GM20431 (cell line): ENCODE results near the gene SHANK3.

Experiments
- in situ Hi-C: fragments of 300-500 bp; cut with MseI, MboI; formaldehyde crosslinking; loops from one replicate; pipeline ENCODE4 v1.15.0; 2020; ENCODE audit warnings: low sequenced_read_pairs; ENCODE audit not compliant: unreplicated experiment

The SHANK3 gene

DNA sequence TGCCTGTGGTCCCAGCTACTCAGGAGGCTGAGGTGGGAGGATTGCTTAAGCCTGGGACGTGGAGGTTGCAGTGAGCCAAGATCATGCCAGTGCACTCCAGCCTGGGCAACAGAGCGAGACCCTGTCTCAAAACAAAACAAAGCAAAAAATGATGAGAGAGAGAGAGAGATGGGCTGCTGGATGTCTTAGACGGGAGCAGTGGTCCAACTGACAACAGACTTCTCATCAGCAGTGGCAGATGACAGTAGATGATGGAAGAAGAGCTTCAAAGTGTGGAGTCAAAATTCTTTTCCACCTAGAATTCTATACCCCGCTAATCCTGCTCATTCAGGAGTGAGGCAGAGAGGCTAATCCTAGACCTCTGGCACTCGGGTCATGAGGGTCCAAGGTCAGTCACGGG, 36.4 kb downstream of the SHANK3 start:
- in situ Hi-C loops = no loop called here

DNA sequence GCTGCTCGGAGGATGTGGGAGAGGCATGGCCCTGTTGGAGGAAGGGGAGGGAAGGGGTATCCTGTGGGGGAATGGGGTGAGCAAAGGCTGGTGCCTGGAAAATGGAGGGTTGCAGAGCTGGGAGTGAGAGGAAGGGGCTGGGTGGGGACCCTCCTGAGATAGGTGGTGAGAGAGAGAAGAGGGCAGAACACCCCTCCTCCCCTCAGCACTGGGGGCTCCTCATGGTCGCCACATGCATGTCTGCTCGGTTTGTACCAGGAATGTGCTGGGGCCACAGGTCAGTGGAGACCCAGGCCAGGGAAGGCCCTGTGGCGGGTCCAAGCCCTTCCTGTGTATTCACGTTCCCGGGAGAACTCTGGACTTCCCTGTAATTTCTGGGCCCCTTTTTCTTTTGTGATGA, 37.6 kb downstream of the SHANK3 start:
- in situ Hi-C loops = no loop called here

DNA sequence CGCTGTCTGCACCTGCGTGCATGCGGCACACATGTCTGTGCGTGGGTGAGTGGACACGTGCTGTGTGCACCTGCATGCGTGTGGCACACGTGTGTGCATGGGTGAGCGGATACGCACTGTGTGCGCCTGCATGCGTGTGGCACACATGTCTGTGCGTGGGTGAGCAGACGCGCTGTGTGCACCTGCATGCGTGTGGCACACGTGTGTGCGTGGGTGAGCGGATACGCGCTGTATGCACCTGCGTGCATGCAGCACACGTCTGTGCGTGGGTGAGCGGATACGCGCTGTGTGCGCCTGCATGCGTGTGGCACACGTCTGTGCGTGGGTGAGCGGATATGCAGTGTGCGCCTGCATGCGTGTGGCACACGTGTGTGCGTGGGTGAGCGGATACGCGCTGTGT, 38.3 kb downstream of the SHANK3 start:
- in situ Hi-C loops = no loop called here

DNA sequence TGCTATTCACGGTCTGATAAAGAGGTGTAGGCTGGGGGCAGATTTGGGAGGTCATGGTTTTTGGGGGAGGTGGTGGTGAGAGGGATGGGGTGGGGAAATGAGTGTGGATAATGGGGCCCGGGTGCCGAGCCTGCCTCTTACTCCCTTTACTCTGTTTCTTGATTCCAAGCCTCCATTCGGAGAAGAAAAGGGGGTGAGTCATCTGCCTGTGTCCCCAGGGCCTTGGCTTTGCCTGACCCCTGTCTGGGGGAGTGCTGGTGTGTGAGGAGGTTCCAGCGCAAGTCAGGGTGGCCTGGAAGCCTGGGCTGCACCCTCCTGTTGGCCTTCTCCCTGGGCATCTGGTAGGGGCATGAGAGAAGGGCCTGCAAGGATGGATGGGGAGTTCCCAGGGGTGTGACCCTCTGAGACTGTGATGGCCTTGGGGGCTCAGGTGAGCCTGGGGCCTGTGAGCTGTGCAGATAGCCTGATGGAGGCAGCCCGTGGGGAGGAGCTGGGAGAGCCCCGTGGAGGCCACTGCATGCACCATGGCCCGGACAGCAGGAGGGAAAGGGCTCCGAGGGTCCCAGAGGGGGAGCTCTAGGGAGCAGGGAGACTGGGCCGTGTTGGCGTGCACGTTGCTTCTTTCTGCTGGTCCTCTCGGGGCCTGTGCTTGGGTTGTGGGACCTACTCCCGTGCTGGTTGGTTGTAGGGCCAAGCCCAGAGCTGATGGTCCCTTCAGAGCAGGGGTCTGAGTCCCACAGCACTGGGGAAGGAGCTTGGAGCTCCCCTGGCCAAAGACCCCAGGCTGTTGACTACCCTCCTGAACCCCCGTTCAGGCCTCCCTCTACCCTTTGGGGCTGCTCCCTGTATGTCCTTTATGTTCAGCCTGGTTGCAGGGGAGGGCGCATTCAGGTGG, 39.1 kb downstream of the SHANK3 start:
- in situ Hi-C loops = no loop called here

DNA sequence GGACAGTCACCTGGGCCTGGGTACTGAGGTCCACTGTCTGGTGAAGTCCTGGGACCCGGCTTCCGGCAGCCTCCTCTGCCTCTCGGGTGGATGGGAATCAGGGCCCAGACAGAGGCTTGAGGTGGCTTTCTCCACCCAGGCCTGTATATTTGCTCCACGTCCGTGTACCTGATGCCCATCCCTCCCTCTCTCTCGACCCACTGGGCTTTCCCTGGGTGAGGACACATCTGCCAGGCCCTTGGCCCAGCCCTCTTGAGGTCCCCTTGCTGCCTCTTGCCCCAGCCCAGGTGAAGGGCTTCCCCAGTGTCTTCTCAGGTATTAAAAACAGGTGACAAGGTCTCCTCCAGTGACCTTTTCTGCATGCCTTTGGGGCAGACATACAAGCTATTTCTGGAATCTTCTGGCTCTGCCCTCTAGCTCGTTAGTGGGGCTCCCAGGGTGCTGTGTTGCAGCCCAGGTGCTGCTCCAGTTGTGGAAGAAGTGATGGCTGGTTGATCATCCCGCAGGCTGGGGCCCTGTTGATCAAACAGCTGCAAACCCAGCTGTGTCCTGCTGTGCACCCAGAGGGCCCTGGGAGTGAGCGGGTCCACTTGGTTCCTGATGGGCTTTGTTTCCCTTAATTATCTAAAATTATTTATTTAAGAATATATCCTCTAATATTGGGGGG, 39.9 kb downstream of the SHANK3 start:
- in situ Hi-C loops = no loop called here

DNA sequence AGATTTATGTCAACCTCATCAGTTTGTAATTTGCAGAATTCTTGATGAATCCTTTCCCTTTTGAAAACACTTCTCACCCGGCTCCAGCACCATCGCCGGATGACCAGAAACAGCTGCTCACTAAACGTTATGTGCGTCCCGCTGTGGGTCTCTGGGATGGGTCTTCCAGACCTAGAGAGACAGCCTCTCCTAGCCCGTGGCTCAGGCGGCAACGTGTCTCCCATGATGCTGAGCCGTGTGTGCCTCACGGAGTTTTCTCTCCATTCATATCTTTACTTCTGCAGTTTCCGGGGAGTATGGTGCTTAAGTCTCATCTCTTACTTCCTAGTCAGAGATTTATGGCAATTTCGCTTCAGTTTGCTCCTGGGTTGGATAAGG, 40.4 kb downstream of the SHANK3 start:
- in situ Hi-C loops = no loop called here

DNA sequence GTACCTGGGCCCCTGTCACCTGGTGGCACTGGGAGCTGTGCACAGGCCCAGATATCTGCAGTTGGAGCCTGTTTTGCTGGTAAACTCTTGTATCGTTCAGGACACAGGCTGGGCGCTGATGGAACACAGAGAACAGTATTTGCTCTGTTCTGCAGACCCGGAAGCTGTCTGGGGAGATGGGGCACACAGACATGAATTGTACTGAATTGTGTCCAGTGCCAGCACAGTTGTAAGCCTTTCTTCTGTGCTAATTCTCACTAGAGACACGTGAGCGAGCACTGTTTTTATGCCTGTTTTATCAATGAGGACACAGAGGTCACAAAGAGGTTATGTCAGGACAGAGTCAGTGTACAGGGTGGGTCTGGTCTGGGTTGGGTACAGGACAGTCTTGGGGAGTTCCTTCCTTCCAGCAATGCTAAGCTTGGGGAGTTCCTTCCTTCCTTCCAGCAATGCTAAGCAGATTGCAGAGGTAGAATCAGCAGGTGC, 41.0 kb downstream of the SHANK3 start:
- in situ Hi-C loops = no loop called here

DNA sequence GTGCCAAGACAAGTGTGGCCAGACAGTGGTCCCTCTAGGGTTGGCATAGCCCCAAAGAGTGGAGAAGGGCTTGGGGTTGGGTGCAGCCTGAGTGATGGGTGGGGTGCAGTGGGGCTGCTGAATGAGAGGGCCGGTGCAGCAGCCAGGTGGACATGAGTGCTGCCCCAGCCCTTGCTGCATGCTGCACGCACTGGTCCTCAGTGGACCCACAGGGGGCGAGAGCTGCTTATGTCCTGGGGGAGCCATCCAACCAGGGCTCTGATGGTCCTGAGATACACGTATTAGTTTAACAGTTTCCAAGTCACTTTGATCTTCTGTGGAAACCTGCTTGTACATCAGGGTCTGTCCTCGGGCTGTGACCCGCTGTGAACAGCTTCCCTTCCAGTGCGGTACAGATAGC, 41.5 kb downstream of the SHANK3 start:
- in situ Hi-C loops = no loop called here

DNA sequence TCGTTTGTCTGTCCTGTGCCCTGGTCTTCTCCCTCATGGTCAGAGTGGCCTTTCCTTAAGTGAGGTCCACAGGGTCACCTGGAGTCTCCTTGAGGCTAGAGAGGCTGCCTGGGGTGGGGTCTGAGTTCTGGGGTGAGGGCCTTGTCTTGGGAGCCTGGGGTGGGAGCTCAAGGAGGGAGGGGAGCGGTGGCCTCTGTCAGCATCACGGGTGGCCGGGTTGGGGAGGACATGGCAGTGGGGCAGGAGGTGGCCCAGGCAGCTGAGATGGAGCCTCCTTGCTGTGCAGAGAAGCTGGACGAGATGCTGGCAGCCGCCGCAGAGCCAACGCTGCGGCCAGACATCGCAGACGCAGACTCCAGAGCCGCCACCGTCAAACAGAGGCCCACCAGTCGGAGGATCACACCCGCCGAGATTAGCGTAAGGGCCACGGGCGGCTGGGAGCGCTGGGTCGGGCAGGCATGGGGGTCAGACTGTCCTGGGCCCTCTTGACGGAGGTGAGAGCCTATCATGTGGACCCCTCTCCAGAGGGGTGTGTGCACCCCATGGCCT, 42.1 kb downstream of the SHANK3 start:
- in situ Hi-C loops = no loop called here

DNA sequence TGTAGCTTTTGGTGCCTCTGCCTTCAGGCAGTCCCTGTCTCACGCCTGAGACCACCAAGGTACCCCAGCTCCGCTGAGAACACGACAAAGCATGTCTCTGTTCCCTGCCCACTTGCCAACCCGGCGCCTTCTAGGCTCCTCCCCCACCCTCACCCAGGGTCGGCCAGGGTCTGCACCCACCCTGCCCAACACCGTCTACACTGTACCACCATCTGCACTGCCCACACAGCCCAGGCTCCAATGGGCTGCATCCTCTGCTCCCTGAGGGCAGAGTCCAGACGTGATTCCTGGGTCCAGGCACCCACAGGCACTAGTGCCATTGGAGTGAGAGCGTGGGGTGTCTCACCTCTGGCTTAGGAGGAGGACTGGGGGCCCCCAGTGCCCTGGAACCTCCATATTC, 42.6 kb downstream of the SHANK3 start:
- in situ Hi-C loops = no loop called here

DNA sequence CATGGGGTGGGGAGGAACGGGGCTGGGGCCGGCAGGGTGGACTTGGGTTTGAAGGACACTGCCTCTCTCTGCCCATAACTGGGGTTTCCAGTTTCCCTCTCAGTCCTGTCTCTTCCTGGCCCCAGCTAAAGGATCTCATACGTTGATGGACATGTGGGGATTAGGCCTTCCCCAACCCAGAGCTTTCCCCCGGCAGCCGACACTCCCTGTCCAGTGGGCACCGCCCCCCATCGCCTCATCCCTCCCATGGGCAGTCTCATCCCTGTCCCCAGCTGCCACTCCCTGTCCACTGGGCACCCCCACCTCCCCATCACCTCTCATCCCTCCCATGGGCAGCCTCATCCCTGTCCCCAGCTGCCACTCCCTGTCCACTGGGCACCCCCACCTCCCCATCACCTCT, 43.2 kb downstream of the SHANK3 start:
- in situ Hi-C loops = no loop called here

DNA sequence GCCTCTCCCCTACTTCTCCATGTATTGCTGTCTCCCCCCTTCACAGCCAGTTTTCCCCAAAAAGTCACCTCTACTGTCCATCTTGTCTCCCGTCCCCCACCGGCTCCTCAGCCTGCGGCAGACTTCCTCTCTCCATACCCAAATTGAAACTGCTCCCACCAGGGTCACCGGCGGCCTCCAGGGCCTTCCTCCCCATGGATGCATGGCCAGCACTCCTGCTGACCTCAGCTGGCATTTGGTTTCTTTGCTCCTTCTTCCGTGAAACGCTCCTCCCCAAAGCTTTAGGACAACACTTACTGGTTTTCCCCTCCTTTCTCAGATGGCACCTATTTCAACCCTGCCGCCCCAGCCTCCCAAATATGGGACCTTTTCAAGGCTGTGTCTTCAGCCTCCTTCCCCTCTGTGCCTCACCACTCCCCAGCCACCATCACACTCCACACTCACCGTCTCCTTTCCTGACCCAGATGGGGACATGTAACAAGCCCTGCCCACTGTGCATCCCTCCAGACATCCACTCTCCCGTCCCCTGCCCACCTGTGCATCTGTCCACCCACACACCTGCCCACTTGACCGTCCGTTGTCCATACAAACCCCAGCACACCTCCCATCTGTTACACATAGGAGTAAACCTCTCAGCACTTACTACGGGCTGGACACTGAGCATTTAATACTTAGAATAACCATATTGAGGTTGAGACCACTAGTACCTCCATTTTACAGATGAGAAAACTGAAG, 43.8 kb downstream of the SHANK3 start:
- in situ Hi-C loops = no loop called here

DNA sequence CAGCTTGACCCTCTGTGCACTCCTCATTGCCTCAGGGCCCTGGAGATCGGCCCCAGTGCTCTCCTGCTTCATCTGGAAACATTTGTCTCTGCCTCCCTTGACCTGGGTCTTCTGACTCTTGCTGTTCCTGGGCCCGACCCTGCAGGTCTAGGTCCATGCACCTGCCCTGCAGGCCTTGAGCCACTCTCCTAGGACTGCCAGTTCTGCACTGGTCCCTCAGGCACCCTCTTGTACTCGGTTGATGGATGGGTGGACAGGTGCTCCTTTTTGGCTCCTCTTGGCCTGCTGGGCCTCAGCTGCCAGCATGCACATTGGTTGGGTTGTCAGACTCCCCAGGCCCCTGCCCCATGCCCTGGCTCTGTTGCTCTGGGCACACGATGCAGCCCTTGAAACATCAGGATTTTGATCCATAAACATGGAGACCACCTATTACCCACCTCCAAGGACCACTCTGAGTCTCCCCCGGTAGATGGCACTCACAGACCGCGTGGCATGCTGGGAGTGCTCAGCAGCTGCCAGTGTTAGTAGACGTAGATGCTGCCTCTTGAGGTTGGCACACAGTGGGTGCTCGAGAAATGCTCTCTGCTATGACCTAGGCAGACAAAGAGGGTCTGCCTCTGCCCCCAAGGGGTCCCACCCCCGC, 45.2 kb downstream of the SHANK3 start:
- in situ Hi-C loops = no loop called here

DNA sequence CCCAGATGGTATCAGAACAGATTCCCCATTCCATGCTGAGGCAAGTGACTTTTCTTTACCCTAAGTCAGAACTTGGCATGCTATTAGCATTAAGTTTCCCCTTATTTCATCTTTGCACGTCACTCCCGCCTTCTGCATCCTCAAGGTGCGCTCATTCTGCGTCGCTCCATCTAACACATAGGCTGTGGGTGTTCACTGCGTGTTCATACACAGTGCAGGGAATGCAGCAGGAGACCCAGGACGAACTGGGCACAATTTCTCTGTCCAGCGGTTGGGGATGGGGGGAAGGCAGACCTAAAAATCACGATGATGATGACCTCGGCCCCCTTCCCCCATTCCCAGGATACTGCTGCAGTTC, 45.7 kb downstream of the SHANK3 start:
- in situ Hi-C loops = no loop called here

DNA sequence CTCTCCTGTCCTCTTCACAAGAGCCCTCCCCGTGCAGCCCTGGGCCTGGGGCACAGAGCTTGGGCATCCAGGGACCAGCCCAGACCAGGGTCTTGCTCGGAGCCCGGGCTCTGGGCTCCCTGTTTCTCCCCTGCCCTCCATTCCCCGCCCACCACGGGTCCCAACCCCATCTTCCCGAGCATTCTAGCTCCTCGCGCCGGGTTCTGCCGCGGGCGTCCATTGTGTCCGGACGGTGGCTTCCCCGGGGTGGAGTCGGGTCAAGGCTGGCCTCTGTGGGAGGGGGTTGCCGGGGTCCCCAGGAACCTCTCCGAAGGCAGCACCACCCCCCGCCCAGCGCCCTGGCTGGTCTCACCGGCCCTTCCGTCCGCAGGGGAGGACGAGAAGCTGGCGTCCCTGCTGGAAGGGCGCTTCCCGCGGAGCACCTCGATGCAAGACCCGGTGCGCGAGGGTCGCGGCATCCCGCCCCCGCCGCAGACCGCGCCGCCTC, 47.2 kb downstream of the SHANK3 start:
- in situ Hi-C loops = no loop called here

DNA sequence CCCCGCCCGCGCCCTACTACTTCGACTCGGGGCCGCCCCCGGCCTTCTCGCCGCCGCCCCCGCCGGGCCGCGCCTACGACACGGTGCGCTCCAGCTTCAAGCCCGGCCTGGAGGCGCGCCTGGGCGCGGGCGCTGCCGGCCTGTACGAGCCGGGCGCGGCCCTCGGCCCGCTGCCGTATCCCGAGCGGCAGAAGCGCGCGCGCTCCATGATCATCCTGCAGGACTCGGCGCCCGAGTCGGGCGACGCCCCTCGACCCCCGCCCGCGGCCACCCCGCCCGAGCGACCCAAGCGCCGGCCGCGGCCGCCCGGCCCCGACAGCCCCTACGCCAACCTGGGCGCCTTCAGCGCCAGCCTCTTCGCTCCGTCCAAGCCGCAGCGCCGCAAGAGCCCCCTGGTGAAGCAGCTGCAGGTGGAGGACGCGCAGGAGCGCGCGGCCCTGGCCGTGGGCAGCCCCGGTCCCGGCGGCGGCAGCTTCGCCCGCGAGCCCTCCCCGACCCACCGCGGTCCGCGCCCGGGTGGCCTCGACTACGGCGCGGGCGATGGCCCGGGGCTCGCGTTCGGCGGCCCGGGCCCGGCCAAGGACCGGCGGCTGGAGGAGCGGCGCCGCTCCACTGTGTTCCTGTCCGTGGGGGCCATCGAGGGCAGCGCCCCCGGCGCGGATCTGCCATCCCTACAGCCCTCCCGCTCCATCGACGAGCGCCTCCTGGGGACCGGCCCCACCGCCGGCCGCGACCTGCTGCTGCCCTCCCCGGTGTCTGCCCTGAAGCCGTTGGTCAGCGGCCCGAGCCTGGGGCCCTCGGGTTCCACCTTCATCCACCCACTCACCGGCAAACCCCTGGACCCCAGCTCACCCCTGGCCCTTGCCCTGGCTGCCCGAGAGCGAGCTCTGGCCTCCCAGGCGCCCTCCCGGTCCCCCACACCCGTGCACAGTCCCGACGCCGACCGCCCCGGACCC, 48.0 kb downstream of the SHANK3 start:
- in situ Hi-C loops = no loop called here

DNA sequence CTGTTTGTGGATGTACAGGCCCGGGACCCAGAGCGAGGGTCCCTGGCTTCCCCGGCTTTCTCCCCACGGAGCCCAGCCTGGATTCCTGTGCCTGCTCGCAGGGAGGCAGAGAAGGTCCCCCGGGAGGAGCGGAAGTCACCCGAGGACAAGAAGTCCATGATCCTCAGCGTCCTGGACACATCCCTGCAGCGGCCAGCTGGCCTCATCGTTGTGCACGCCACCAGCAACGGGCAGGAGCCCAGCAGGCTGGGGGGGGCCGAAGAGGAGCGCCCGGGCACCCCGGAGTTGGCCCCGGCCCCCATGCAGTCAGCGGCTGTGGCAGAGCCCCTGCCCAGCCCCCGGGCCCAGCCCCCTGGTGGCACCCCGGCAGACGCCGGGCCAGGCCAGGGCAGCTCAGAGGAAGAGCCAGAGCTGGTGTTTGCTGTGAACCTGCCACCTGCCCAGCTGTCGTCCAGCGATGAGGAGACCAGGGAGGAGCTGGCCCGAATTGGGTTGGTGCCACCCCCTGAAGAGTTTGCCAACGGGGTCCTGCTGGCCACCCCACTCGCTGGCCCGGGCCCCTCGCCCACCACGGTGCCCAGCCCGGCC, 48.7 kb downstream of the SHANK3 start:
- in situ Hi-C loops = no loop called here

DNA sequence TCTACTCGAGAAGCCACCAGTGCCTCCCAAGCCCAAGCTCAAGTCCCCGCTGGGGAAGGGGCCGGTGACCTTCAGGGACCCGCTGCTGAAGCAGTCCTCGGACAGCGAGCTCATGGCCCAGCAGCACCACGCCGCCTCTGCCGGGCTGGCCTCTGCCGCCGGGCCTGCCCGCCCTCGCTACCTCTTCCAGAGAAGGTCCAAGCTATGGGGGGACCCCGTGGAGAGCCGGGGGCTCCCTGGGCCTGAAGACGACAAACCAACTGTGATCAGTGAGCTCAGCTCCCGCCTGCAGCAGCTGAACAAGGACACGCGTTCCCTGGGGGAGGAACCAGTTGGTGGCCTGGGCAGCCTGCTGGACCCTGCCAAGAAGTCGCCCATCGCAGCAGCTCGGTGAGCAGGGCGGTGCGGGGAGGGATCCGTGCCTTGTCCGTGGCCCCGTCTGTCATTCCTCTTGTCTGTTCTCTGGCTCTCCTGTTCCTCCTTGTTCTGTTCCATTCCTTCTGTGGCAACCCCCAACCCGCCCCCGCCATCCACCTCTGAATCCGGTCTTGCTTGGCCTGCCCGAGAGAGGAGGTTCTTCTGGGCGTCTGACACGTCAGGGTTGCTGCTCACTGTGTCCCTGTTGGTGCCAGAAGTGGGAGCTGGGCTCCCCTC, 49.6 kb downstream of the SHANK3 start:
- in situ Hi-C loops = no loop called here
